Keratinocyte (primary cell): ENCODE data around the gene ELP4. TPM values are rescaled to one million over a fixed set of nuclear protein-coding genes. Genes with fewer than 3 reads are reported as not detected.

Experiments used
- DNase-seq: peaks from one replicate; pipeline ENCODE4 v3.0.0-alpha.2; 2011; ENCODE audit warnings: low read depth, missing footprints, low spot score
- FAIRE-seq: peaks from 2 replicates; lab custom pipeline; 2011; peaks lifted over from hg19 to GRCh38; lab: Jason Lieb, UNC
- H2AFZ ChIP-seq: 2 replicates; pipeline ENCODE4 v1.6.0; 2012; ENCODE audit warnings: low read length, control low read depth, inconsistent platforms; ENCODE audit not compliant: control insufficient read depth
- H3K27ac ChIP-seq: 2 replicates; pipeline ENCODE4 v1.5.1; 2011; ENCODE audit warnings: low read length; ENCODE audit not compliant: control insufficient read depth, insufficient read depth
- H3K27me3 ChIP-seq: 3 replicates; pipeline ENCODE4 v1.6.0; 2011; ENCODE audit warnings: low read length; ENCODE audit not compliant: control insufficient read depth, insufficient read depth; ENCODE audit errors: extremely low read depth
- H3K36me3 ChIP-seq, 2 experiments: 2 replicates in 1 of 2; 3 replicates in 1 of 2; pipeline ENCODE4 v1.5.1; 2011; ENCODE audit warnings: low read length in 2 of 2, mild to moderate bottlenecking in 1 of 2; ENCODE audit not compliant: control insufficient read depth in 2 of 2, insufficient read depth in 2 of 2; ENCODE audit errors: extremely low read depth in 1 of 2
- H3K4me1 ChIP-seq: 3 replicates; pipeline ENCODE4 v1.5.1; 2011; ENCODE audit warnings: low read length; ENCODE audit not compliant: control insufficient read depth, insufficient read depth; ENCODE audit errors: extremely low read depth
- H3K4me2 ChIP-seq: 3 replicates; pipeline ENCODE4 v1.6.0; 2011; ENCODE audit warnings: low read depth, low read length; ENCODE audit not compliant: control insufficient read depth, insufficient read depth; ENCODE audit errors: extremely low read depth
- H3K4me3 ChIP-seq, 3 experiments: fragments of 200-600 bp in 1 of 3; sonication (generic) in 1 of 3; 2 replicates in 2 of 3; 3 replicates in 1 of 3; pipeline ENCODE4 v1.5.1; 2011 to 2016; ENCODE audit warnings: low read length in 3 of 3, mild to moderate bottlenecking in 3 of 3, control low read depth in 2 of 3, inconsistent platforms in 1 of 3, low read depth in 1 of 3, mixed read lengths in 1 of 3, mixed run types in 1 of 3, moderate library complexity in 1 of 3; ENCODE audit not compliant: control insufficient read depth in 2 of 3, insufficient read depth in 2 of 3; ENCODE audit errors: extremely low read depth in 1 of 3
- H3K79me2 ChIP-seq: 2 replicates; pipeline ENCODE4 v1.6.0; 2012; ENCODE audit warnings: low read length; ENCODE audit not compliant: control insufficient read depth, insufficient read depth
- H3K9ac ChIP-seq: 3 replicates; pipeline ENCODE4 v1.6.0; 2011; ENCODE audit warnings: low read length; ENCODE audit not compliant: control insufficient read depth, insufficient read depth; ENCODE audit errors: extremely low read depth
- H3K9me1 ChIP-seq: 3 replicates; pipeline ENCODE4 v1.6.0; 2011; ENCODE audit warnings: low read length; ENCODE audit not compliant: control insufficient read depth, insufficient read depth; ENCODE audit errors: extremely low read depth
- H3K9me3 ChIP-seq: 2 replicates; pipeline ENCODE4 v1.5.1; 2012; ENCODE audit warnings: low read depth, low read length; ENCODE audit not compliant: control insufficient read depth
- H4K20me1 ChIP-seq: 3 replicates; pipeline ENCODE4 v1.6.0; 2011; ENCODE audit warnings: low read length; ENCODE audit not compliant: control insufficient read depth, insufficient read depth; ENCODE audit errors: extremely low read depth
- CTCF ChIP-seq, 3 experiments: IDR thresholded peaks in 1 of 3; conservative IDR thresholded peaks in 1 of 3; optimal IDR thresholded peaks in 1 of 3; 2 replicates in 2 of 3; 3 replicates in 1 of 3; pipeline versions ENCODE3 to v1.5.1; 2011; ENCODE audit warnings: low read length in 3 of 3, mild to moderate bottlenecking in 3 of 3, moderate library complexity in 2 of 3, control low read depth in 1 of 3, inconsistent platforms in 1 of 3; ENCODE audit not compliant: insufficient read depth in 2 of 3; ENCODE audit errors: extremely low read depth in 1 of 3
- EZH2 ChIP-seq: IDR thresholded peaks from one replicate; pipeline ENCODE4 v1.6.1; 2012; ENCODE audit warnings: inconsistent platforms, mild to moderate bottlenecking, low read length, moderate library complexity
- dilution Hi-C: fragments of 300-500 bp; cut with MboI; formaldehyde crosslinking; loops from one replicate; pipeline ENCODE4 v1.7.0; 2020; ENCODE audit warnings: low sequenced_read_pairs; ENCODE audit not compliant: extremely low pct_ligation_motif_present
- polyA plus RNA-seq, 5 experiments: library from polyadenylated mRNA; depleted of rRNA in 3 of 5; stranded (reverse) in 3 of 5; stranded (forward) in 1 of 5; unstranded in 1 of 5; fragments of >200 nt; gene quantifications; 1 replicate in 1 of 5; 2 replicates in 3 of 5; 3 replicates in 1 of 5; pipeline versions ENCODE4 v1.2.1 to v1.2.3, GENCODE V29; 2011 to 2012; ENCODE audit warnings: missing spikeins in 2 of 5, low read depth in 1 of 5, low replicate concordance in 1 of 5

ELP4 gene
- polyA plus RNA-seq, 1 donor (not counting 4 experiments of a cell fraction or from before 2014, with no cell fraction given), result 29.6 TPM

GRCh38 chr11:31801298-31801702 is 291.7 kb downstream of the ELP4 start:
- FAIRE-seq, result no peak
- Histone ChIP-seq H2AFZ (no peak overlapping the region), H3K27ac (no peak overlapping the region), H3K4me3 (no peak overlapping the region), H3K9me3 (no peaks in the 10 kb centered on the region), H3K9me1 (no peaks in the 10 kb centered on the region), H3K4me2 (no peak overlapping the region), H3K4me1 (peaks cover 4% of the 10 kb centered on the region), H3K36me3 (no peaks in the 10 kb centered on the region), H3K9ac (no peak overlapping the region), H3K79me2 (no peaks in the 10 kb centered on the region), H3K27me3 (peaks cover 96% of the 10 kb centered on the region), H4K20me1 (no peaks in the 10 kb centered on the region)
- no peak for DNase-seq
- TF ChIP-seq EZH2 (peak; percentile 51), CTCF (optimal IDR thresholded peaks at IDR 0.05 in 1 of 3, IDR thresholded peaks at IDR 0.05 in 1 of 3, conservative IDR thresholded peaks at IDR 0.05 in 1 of 3; ENCODE audit: extremely low read depth in 1 of 3, insufficient read depth in 2 of 3, low read length in 3 of 3) (no peak)
- dilution Hi-C loops, result no loop called here

DNA sequence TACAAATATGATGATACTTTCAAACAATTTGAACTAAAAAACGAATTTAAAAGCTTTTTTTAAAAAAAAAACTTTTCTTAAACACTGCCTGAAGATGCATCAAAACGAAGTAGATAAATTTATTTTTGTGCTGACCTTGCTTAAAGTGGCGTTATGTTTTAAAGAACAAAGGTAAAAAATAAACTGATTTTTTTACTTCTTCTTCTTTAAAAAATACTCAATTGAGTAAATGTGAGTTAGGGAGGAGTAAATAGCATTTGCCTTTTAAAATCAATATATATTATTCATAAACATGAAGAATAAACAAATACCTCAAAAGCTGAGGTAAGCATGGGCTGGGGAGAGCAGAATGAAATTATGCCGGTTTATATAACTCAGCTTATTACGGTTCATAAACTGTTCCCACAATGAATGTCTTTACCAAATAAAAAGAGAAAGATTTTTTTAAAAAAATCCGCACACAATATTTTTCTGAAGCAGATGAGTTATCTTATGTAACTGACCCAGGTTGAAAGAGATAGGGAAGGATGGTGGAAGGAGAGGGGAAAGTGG is 292.5 kb downstream of the ELP4 start:
- DNase-seq (no peak), FAIRE-seq (no peak)
- no peaks in the 10 kb centered on the region for H3K9me3 ChIP-seq
- no peaks in the 10 kb centered on the region for H3K36me3 ChIP-seq
- H2AFZ ChIP-seq, result no peak overlapping the region
- H3K27ac ChIP-seq, result no peak overlapping the region
- peaks cover 4% of the 10 kb centered on the region for H3K4me1 ChIP-seq
- H3K9me1 ChIP-seq, result no peaks in the 10 kb centered on the region
- no peaks in the 10 kb centered on the region for H3K79me2 ChIP-seq
- peaks cover 97% of the 10 kb centered on the region for H3K27me3 ChIP-seq
- no peak for TF ChIP-seq CTCF (optimal IDR thresholded peaks at IDR 0.05 in 1 of 3, IDR thresholded peaks at IDR 0.05 in 1 of 3, conservative IDR thresholded peaks at IDR 0.05 in 1 of 3; ENCODE audit: extremely low read depth in 1 of 3, insufficient read depth in 2 of 3, low read length in 3 of 3)
- TF ChIP-seq EZH2, result no peak
- H4K20me1 ChIP-seq, result no peaks in the 10 kb centered on the region
- no peak overlapping the region for H3K9ac ChIP-seq
- H3K4me2 ChIP-seq, result no peak overlapping the region
- dilution Hi-C loops, result no loop called here
- H3K4me3 ChIP-seq, result no peak overlapping the region
